Ureter (tissue), 1 donor: ENCODE data around the gene LTBP1. TPM values are rescaled to one million over a fixed set of nuclear protein-coding genes. Genes with fewer than 3 reads are reported as not detected.

Experiments
- DNase-seq: peaks from one replicate; pipeline ENCODE4 v3.0.0-alpha.2; 2020; ENCODE audit warnings: low spot score
- total RNA-seq: library from RNA; stranded (reverse); gene quantifications from one replicate; pipeline ENCODE4 v1.2.4, GENCODE V29; 2023
- donor health status: DM: yes; HTN: yes; CAD: no.

The LTBP1 gene
- total RNA-seq, 1 donor from 2014 or later = 80.1 TPM

- DNase-seq = no peak
Measured at GRCh38 chr2:33301355-33301754, 354.6 kb downstream of the LTBP1 start.

DNA sequence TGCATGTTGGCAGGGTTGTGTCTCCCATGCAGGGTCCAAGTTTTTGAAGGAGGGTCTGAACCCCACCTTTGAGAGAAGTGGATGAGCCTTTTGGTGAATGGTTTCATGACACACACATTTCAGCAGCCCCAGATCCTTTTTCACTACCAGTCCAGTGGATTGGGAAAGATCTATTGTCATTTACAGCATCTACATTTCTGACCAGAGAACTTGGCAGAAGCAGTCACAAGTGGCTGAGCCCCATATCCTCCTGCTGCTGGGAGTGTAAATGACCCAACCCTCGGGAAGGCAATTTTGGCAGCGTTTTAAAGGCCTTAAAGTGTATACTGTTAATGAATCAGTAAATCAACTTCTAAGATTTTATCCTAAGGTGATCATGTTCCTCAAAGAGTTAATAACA, 355.6 kb downstream of the LTBP1 start:
- DNase-seq = no peak

- DNase-seq = no peak
Measured at GRCh38 chr2:33304032-33304864, 357.5 kb downstream of the LTBP1 start.

GRCh38 chr2:33307659-33308270, 361.0 kb downstream of the LTBP1 start:
- no peak for DNase-seq

DNA sequence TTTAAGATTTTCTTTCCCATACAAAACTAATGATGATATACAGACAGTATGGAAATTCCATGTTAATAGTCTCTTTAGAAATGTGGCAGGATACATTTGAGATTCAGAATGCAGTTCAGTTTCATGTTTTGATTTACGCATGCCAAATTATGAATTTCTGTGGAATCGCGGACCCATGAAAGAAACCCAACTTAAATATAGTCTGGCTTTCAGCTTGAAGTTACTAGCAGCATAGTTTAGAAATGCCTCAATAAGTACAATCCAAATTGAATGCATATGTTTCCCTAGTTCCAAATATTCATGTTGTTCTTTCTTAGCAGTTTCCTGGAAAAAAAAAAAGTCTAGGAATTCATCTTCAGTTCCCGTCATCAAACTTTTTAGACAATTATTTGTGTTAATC, 365.6 kb downstream of the LTBP1 start:
- no peak for DNase-seq

DNA sequence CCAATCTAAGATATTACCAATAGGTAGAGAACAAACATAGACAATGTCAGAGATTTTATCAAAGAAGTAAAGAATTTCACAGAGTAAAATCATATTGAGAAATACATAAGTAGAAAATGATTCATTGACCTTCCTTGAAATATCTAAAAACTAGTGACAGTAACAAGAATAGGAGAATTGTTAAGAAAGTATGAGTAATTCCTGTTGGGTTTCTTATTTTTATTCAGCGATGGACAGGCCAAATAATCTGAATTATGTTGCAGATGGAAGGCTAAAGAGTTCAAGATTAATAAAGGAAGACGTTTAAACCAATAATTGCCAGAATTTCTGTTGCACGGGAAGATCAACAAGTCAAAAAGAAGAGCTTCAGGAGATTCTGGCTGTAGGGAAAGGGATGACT, 366.3 kb downstream of the LTBP1 start:
- no peak for DNase-seq

GRCh38 chr2:33314541-33314940, 367.8 kb downstream of the LTBP1 start:
- DNase-seq = no peak

- DNase-seq = no peak
Measured at GRCh38 chr2:33316328-33316727, 369.6 kb downstream of the LTBP1 start.

GRCh38 chr2:33317369-33318007, 370.7 kb downstream of the LTBP1 start:
- DNase-seq = no peak

GRCh38 chr2:33318456-33318855, 371.7 kb downstream of the LTBP1 start:
- no peak for DNase-seq

GRCh38 chr2:33320573-33320972, 373.8 kb downstream of the LTBP1 start:
- DNase-seq = no peak

- no peak for DNase-seq
Measured at GRCh38 chr2:33321236-33321771, 374.6 kb downstream of the LTBP1 start.

DNA sequence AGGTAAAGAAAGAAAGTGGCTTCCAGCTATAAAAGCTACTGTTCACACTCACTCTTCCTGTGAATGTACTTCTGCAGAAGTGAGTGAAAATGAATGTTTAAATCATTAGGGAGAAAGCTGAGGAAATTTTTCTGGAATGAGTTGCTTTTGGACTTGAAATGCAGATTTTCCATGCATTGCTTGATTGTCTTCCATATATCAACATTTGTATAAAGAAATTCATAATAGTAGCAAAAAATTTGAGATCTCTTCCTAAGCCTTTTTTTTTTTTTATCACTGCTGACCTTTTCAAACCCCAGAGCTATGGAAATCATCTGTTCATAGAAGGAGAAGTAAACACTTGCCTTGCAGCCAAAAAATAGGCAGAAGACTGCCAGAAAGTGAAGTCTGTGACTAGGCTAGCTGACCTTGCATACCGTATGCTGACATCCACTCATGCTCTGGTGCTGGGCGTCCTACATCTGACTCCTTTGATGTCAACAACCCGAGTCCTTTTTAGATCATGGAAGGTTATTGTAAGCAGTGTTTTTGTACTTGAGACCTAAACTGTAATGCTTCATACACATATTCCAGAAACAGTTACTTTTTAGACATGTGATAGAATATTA, 375.2 kb downstream of the LTBP1 start:
- no peak for DNase-seq

DNA sequence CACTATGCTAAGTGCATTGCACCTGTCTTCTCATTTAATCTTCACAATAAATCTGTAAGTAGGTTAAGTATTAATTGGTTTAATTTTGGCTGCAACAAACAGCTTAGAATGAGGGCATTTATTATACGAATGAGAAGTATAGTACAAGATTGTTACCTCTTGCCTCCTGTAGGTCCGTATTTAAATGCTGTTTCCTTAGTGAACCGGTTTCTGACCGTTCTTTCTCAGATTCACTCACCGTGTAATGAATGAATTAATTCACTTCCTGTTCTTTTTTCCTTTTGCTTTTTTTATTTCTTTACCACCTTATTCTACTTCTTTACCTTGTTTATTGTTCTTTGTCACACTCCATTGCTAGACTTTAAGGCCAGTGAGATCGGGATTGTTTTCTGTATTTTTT, 375.9 kb downstream of the LTBP1 start:
- DNase-seq = no peak

- no peak for DNase-seq
Measured at GRCh38 chr2:33323957-33324356, 377.2 kb downstream of the LTBP1 start.

DNA sequence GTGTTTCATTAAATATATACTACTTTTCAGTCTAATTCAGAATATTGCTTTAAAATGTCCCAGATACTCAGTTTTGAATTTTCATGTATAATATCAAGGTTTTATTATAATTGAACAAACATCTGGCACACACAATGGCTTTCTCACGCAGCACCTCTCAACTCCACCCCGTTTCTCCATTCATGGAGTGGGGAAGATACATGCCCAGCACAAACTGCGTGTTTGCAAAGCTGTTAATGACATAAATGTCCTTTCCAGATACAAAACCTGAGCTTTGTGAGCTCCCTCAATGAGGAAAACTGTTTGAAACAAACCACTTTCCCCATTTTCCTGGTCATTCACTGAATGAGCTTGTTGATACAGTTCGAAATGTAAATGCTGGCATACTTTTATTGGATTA, 379.3 kb downstream of the LTBP1 start:
- DNase-seq = no peak

GRCh38 chr2:33333433-33333832, 386.7 kb downstream of the LTBP1 start:
- DNase-seq = no peak

- no peak for DNase-seq
Measured at GRCh38 chr2:33334083-33334482, 387.3 kb downstream of the LTBP1 start.

DNA sequence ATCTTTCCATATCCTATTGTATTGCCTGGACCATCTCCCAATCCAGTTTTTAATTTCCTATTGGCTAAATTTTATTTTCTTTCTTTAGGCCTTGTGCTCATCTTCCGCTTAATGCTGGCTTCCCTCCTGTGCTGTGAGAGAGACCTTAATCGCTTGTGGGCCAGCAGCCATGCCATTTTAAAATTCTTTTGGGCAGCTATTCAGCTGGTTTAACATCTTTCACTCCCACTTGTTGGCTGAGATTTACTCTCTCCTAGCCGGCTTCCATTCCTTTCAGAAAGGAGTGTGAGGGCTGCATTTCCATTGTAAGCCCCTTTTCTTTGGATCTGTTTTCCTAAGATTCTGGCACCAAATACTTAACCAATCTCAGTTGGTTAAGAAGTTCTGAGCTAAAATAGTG, 388.8 kb downstream of the LTBP1 start:
- DNase-seq = no peak

DNA sequence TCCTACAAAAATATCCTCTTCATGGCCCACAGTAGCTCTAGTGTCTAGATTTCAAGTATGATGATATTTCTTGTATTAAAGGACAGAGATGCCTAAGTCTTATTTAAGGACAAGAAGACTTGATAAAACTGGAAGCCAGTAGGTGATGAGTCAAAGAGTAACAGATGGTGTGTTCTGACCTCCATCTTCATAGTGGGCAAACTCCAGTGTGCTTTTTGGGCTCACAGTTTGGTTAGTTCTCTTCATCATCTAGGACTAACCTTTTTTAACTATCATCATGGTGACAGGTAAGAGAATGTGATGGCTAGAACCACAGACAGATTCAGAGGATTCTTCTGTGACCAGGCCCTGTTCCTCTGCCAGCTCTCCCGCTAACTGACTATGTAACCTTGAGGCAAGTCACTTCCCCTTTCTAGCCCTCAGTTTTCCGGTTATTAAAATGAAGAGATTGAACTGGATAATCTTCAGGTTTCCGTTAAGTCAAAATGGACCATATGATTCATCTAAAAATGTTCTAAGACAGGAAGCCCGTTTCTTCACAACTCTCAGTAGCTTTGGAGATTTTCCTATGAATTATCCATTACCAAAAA, 389.4 kb downstream of the LTBP1 start:
- no peak for DNase-seq

GRCh38 chr2:33337385-33337960, 390.7 kb downstream of the LTBP1 start:
- DNase-seq = no peak

DNA sequence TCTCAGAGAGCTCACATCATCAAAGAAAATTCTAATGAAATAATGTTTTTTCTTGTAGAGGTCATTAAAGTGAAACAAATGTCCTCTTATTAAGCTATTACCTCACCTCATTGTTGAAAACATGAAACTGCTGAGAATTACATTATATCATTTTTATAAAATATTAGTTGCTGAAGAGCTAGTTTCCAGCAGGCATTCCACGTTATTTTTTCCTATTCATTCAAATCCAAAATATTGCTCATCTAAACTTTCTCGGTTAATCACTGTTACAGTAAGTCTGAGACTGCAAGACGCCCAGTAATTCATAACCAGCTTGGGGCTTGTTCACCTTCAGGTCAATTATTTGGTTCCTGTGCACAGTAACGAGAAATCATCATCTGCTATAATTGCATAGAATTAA, 391.2 kb downstream of the LTBP1 start:
- no peak for DNase-seq
